HG03097 (cell line): ENCODE measurements around the gene SH3D19.
"Not testable (repeated sequence)": the region's sequence is repeated elsewhere in the genome, so short reads cannot be mapped to it uniquely, and the experiment has no call there.

Source experiments
- ATAC-seq: cut with Tn5 transposase; IDR thresholded peaks from one replicate; pipeline ENCODE4 v1.9.1; 2021; ENCODE audit not compliant: unreplicated experiment, low FRiP score

SH3D19 gene

DNA sequence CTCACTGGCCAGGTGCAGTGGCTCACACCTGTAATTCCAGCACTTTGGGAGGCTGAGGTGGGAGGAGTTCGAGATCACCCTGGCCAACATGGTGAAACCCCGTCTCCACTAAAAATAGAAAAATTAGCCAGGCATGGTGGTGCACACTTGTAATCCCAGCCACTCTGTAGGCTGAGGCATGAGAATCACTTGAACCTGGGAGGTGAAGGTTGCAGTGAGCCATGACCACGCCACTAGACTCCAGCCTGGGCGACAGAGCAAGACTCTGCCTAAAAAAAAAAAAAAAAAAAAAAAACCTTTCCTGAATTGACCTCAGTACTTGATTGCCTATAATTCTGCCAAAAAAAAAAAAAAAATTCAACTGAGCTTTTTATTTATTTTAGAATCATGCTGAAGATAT lies 3.2 kb downstream of the SH3D19 start:
- not testable (repeated sequence) for ATAC-seq

DNA sequence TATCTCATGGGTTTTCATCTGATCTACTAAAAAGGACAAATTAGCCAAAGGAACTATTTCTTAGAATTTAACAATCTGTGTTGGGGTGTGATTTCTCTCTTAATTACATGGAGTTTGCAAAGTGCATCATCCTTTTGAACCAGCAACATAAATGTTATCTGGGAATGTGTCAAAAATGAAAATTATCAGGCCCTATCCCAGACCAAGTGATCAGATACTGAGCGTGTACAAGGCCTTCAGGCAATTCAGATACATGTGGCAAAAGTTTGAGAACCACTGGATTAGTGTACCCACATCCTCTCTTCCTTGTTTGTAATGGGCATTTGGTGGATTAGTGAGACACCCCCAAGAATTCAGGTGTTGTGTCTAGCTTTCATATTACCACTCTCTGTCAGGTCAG lies 3.8 kb downstream of the SH3D19 start:
- no peak for ATAC-seq

DNA sequence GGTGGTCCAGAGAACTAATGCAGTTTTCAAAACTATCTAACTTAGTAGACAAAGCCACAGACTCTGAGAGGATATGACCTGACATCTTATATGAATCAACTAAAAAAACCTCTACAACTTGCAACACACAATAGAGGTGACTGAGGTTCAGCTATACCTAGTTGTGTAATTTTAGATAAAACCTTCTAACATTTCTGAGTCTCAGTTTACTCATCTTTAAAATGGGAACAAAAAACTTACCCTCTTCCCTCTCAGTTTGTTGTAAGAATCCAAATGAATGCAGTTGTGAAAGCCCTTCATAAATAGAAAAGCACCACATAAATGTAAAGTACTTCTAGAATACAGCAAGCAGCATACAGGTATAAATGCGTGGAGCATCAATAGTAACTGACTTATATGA lies 5.9 kb downstream of the SH3D19 start:
- no peak for ATAC-seq

DNA sequence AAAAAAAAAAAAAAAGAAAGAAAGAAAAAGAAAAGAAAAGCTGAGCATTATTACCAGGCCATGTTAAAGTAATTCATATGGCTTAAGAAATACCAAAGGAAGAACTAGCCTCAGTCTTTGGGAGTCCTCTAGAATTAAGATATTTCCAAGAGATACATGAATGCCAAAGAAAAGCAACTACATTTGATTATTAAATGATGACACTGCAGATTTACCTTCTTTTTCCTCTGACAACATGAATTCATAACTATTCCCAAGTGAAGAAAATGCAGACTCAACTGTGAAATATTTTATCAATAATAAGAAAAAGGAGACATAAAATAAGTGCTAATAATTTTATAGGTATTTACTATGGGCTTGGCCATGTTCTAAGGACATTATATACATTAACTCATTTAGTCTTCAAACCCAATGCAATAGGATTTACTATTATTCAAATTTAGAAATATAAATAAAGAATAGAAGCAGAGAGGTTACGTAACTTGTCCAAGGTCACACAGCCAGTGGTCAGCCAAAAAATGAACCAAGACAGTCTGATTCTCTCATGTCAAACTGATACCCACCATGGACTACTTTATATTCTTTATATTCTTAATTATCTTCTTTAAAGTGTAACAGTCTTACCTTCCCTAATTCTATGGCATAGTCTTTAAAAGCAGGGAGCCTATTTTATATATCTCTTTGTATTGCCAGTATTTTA lies 6.9 kb downstream of the SH3D19 start:
- no peak for ATAC-seq

DNA sequence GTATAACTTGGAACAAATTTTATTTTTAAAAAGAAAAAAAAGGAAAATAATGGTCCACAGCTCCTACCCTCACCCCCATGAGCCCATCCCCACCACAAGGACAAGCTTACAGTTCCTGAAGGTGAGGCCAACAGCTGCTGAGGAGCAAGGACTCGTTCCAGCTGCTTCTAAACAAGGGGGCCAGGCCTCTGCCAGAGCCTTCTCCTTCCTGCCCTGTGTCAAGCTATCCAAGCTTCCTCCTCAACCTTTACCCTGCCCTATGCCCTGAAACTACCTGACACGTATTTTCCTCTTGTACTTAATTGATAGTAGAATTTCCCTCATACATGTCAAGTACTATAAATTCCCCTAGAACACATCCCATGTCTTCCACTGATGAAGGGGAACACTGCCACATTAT lies 8.8 kb downstream of the SH3D19 start:
- ATAC-seq, result no peak

DNA sequence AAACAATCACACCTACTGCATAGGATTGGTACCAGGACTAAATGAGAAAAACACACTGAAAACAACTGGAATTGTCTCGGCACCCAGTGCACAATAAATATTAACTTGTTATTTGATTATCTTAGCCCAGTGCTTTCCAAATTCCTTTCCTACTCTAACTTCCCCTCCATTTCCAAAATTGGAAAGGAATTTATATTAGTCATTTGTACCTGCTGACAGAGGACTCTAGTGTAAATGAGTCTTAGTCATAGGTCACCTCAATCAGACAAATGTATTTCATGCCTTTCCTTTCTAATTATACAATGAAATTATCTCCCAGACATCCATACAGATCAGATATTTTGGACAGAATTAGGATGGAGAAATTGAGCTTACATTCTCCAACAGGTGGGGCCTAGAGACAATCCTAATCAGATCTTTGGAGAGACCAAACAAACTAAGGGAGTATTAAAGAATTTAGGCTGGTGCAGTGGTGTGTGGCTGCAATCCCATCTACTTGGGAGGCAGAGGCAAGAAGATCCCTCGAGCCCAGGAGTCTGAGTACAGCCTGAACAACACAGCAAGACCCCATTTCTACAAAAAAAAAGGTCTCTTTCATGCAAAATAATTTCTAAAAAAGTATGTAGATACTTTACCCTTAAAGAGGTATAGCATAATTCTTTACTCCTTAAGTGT lies 10.1 kb downstream of the SH3D19 start:
- no peak for ATAC-seq

DNA sequence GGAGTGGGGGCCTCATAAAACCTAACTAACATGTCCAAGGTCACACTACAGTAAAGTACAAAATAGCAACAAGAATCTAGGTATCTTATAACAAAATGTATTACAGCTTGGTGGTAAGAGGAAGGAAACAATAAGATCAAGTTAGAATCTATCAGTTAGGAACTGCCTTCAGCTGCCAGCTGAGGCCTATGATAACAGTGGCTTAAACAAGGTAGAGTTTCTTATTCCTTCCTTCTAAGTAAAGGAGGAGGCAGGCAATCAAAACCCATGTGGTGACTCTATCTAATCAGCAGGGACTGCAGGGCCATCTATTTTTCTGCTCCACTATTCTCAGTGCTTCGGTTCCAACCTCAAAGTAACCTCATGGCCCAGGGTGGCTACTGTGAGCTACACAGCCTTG lies 10.9 kb downstream of the SH3D19 start:
- no peak for ATAC-seq

DNA sequence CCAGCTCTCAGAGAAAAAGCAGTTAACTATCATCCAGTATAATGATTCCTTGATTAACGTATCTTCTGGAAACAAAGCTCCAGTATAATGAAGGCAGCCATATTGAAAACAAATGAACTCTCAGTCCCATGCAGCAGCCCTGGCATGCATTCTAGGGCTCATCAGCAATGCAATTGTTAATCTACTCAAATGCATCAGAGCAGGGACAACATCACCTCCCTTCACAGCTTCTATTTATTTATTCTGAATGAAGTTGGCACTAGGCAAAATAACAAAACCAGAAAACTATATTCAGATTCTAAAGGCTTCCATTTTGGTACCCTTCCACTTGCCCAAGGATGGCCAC lies 11.4 kb downstream of the SH3D19 start:
- ATAC-seq, result no peak

DNA sequence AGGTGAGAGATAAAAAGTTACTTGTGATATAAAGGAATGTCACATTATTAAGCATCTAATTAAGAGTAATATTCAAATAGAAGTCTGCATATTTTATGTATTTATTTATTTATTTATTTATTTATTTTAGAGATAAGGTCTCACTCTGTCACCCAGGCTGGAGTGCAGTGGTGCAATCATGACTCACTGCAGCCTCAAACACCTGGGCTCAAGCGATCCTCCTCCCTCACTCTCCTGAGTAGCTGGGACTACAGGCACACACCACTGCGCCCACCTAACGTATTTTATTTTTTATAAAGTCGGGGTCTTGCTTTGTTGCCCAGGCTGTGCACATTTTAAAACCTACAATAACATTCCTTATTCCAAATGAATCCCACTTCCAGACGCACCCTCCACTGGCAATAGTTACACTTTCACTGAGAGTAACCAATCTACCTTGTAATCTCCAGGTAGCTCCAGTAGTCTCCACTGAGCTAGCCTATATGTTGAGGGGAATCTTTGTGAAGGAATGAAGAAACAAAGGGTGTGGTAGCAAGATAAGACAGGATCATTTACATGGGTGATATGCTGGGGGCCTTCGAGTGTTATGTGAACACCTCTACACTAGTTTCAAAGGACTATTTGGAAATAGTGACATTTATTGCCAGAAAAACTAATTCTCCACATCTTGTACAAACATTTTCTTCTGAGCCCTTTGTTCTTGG lies 11.9 kb downstream of the SH3D19 start:
- no peak for ATAC-seq

DNA sequence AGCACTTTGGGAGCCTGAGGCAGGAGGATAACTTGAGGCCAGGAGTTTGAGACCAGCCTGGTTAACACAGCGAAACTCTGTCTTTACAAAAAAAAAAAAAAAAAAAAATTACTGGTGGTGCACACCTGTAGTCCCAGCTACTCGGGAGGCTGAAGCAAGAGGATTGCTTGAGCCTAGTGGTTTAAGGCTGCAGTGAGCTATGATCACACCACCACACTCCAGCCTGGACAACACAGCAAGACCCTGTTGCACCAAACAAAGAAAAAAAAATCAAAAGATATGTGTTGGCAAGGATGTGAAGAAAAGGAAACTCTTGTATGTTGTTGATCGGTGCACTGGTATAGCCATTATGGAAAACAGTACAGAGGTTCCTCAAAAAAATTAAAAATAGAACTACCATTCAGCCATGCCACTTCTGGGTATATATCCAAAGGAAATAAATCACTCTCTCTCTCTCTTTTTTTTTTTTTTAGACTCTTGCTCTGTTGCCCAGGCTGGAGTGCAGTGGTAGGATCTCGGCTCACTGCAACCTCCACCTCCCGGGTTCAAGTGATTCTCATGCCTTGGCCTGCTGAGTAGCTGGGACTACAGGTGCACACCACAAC lies 15.2 kb downstream of the SH3D19 start:
- ATAC-seq, result no peak

DNA sequence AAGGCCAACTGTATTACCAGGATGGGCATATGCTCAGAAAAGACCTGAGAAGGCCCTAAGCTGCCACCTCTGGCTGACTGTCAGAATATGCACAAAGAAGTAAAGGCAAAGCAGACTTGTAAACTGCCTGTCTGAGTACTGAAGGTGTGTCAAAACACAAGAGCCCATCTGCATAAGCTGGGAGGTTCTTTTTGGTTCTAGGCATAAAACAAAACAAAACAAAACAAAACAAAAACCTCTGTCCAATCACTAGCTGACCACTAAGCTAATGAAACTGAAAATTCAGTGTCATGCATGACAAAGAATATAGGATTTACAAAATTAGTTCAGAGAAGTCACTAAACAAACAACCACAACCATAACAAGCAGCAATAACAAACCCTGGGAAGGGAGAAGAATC lies 20.6 kb downstream of the SH3D19 start:
- ATAC-seq, result no peak

DNA sequence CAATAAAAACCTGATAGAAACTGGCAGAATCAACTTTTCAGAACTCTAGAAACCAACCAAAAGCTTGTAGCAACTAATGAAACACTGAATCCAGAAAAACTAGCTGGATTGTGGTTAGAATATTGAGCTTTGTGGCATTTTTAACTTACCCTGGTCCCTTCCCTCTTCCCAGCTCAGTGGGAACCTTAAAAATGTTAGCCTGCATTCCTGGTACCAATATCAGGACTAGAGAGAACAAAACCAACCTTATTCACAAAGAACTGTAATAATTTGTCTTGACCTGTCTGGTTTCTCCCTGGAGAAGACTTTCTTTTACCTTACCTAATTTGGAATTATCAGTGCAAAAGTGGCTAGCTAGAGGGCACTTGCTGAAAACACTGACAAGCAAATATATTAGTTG lies 21.2 kb downstream of the SH3D19 start:
- no peak for ATAC-seq

DNA sequence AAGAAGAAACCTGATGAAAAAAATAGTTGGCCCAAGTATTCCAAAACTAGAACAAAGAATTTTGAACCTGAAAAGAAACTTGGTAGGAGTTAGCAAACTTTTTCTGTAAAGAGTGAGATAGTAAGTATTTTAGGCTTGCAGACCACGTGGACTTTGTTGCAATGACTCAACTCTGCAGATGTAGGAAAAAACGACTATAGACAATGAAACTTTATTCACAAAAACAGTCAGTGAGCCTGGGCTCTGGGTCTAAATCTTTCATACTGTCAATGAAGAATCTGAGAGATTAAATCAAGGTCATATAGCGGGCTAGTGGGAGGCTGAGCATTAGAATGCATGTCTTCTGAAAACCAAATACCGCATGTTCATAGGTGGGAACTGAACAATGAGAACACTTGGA lies 23.0 kb downstream of the SH3D19 start:
- no peak for ATAC-seq

DNA sequence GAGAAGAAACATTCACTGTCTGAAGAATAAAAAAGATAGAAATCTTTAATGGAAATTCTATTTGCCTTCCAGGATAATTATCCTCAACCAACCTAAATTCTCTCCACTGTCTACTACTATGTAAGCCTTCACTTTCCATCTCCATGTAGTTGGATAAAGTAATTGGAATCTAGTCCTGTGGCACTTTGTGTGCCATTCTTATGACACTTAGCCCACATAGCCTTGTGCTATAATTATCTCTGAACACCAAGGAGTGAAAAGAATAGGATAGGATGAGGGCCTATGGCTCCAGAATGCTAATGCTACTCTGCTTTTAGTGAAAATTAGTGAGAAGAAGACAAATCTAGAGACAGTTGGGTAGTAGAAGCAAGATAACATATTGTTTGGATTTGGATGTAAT lies 28.2 kb downstream of the SH3D19 start:
- ATAC-seq, result no peak

DNA sequence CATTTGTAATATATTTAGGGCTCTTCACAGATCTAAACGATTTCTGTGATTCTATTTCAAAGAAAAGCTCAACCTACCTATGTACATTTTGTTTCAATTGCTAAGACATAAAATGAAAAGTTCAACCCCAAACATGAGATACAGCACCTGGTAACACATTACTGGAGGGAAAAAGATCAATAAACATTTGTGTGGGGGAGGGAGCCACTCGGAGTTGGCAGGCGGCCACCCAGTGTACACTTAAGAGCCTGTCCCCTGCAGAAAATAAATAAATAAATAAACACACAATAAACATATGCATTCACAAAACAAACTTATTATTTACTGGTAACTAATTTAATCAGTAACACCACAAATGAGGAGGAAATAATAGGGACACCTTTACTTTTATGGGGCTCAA lies 29.2 kb downstream of the SH3D19 start:
- no peak for ATAC-seq

DNA sequence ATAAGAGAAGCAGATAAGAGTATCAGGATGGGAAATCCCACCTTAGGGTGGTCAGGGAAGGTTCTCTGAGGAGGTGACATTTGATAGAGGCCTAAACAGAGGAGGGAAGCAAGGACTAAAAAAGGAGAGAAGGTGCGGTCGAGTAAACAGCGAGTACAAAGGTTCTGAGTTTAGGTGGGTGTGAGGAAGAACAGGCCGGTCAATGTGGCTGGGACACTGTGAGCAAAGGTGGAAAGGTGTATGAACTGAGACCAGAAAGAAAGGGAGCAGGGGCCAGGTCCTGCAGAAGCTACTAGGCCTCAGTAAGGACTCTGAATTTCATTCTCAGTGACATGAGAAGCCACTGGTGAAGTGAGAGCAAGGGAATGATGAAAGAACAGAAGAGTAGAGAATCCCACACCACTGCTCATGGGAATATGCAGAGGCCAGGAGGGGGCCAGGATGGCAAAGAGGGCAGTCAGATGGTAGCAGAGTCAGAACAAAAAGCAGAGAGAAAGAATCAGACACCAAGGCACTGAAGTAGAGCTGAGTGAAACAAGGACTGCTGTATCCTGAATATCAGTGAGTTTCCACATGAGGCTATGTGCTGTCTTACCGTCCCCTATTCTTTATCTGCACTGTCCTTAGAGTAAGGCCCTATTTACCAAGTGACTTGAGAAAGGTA lies 30.4 kb downstream of the SH3D19 start:
- ATAC-seq, result no peak

DNA sequence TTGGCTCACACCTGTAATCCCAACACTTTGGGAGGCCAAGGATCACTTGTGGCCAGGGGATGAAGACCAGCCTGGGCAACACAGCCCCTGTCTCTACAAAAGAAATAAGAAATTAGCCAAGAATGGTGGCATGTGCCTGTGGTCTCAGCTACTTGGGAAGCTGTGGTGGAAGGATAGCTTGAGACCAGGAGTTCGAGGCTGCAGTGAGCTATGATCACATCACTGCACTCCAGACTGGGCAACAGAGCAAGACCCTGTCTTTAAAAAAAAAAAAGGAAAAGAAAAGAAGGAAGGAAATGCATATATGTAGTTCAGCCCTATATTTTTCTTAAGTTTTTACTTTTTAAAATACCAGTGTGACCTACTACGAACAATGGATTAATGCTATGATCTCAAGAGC lies 33.4 kb downstream of the SH3D19 start:
- no peak for ATAC-seq

DNA sequence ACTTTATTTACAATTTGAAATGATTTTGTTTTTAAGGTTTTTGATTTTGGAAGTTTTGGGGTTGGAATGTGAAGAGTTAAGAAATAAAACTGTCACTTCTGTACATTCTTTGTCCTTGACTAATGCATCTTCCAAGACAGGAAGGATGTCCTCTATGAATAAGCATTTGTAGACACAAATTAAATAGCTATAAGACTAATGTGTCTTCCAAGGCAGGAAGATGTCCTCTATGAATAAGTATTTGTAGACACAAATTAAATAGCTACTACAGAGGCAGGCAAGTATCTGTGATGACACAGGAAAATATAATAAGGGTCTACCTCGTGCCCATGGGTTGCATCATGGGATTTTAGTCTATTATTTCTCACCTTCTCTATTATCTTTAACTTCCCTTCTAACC lies 33.9 kb downstream of the SH3D19 start:
- ATAC-seq, result no peak

DNA sequence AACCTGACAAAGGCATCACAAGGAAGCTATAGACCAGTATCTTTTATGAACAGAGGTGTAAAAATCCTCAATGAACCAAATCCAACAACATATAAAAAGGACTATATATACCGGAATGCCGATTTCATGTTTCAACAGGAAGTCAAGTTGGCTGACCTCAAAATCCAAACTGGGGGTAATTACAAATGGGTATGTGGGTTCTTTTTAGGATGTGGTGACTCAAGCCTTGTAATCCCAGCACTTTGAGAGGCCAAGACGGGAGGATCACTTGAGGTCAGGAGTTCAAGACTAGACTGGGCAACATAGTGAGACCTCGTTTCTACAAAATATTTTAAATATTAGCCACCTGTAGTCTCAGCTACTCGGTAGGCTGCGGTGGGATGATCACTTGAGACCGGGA lies 38.0 kb downstream of the SH3D19 start:
- no peak for ATAC-seq

DNA sequence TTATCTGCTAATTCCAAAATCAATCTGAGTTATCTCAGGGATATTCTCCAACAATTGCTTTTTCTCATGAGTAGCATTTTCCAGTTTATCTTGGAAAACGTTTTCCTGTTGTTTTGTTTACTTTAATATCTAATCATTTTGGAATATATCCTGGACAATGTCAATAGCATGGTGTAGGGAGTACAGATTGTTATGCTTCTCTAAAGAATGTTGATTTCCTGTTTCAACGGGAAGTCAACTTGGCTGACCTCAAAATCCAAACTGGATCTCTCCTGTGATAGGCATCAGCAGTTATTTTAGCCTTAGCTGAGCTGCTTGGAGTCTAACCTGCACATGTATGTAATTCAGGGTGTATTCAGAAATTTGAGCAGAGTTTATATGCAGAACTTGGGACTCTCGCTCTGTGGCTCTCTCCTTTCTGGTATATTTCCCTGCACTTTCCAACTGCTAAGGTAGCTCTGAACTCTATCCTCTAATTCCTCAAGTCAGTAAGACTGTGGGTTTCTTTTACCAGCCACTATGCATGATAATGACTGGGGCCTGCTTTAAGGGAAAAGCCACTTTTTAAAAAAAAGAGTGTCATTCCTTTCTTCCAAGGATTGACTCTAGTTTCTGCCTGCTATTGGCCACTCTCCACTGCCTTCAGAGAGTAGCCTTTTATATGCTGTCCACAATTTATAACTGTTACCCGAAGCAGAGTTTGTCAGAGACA lies 40.7 kb downstream of the SH3D19 start:
- no peak for ATAC-seq
